ENCODE results near the gene KRTAP4-4.
"Not testable (repeated sequence)": the region's sequence is repeated elsewhere in the genome, so short reads cannot be mapped to it uniquely, and the experiment has no call there.

Gene KRTAP4-4

DNA sequence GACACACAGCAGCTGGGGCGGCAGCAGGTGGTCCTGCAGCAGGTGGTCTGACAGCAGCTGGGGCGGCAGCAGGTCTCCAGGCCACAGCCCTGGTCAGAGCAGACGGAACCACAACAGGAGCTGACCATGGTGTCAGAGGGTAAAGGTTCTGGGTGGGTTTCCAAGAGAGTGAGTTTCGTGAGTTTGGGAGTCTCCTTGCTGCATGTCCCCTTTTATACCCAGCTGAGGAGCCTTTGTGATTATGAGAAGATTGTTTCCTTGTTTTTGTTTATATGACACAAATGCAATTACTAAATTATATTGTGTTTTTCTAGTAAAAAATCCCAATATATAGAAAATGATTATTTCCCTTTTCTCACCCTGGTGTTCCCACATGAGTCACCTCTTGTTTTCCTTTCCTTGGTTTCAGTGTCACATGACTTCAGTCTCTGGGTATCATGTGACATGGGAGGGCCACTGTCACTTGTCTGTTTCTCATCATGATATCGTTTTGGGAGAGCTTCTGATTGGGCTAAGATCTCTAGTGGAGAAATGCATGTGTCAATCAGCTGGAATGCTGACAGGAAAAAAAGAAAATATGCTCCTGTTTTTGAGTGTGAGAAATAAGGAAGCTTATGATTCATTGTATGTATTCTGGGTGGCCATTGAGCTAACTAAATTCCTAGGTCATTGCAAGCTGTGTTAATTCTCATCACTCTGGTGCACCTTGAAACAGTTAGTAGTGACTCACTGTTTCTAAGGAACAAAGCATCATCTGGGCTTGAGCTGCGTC, 20.0 kb downstream of the KRTAP4-4 start, which contains the start of gene KRTAP4-6:
Gene KRTAP4-6 (minus strand): TSS at position 185 of the 772 bp plus-strand sequence. CDS start 57 bp downstream, at position 128.
- TF ChIP-seq, protein P1, sequence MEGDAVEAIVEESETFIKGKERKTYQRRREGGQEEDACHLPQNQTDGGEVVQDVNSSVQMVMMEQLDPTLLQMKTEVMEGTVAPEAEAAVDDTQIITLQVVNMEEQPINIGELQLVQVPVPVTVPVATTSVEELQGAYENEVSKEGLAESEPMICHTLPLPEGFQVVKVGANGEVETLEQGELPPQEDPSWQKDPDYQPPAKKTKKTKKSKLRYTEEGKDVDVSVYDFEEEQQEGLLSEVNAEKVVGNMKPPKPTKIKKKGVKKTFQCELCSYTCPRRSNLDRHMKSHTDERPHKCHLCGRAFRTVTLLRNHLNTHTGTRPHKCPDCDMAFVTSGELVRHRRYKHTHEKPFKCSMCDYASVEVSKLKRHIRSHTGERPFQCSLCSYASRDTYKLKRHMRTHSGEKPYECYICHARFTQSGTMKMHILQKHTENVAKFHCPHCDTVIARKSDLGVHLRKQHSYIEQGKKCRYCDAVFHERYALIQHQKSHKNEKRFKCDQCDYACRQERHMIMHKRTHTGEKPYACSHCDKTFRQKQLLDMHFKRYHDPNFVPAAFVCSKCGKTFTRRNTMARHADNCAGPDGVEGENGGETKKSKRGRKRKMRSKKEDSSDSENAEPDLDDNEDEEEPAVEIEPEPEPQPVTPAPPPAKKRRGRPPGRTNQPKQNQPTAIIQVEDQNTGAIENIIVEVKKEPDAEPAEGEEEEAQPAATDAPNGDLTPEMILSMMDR (IDR thresholded peaks at IDR 0.05; ENCODE audit: low read depth, low read length, missing control alignments) = no peak
- H3K4me3 ChIP-seq (ENCODE audit: low read depth, low read length) = no peak within 1 kb of the TSS
- in situ Hi-C loops (cut with HindIII; ENCODE audit: low sequenced_read_pairs) = no loop called here
- DNase-seq (ENCODE audit: low read depth) = no peak

DNA sequence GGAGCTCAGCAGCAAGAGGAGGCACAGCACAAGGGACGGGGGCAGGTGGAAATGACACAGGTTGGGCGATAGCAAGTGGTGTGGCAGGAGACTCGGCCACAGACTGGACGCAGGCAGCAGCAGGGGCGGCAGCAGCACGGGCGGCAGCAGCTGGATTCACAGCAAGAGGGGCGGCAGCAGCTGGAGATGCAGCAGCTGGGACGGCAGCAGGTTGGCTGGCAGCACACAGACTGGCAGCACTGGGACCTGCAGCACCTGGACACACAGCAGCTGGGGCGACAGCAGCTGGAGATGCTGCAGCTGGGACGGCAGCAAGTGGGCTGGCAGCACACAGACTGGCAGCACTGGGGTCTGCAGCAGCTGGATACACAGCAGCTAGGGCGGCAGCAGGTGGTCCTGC, 20.7 kb downstream of the KRTAP4-4 start:
- DNase-seq (ENCODE audit: low read depth); H3K4me3 ChIP-seq (ENCODE audit: low read depth, low read length); in situ Hi-C loops (cut with HindIII; ENCODE audit: low sequenced_read_pairs): not testable (repeated sequence)

DNA sequence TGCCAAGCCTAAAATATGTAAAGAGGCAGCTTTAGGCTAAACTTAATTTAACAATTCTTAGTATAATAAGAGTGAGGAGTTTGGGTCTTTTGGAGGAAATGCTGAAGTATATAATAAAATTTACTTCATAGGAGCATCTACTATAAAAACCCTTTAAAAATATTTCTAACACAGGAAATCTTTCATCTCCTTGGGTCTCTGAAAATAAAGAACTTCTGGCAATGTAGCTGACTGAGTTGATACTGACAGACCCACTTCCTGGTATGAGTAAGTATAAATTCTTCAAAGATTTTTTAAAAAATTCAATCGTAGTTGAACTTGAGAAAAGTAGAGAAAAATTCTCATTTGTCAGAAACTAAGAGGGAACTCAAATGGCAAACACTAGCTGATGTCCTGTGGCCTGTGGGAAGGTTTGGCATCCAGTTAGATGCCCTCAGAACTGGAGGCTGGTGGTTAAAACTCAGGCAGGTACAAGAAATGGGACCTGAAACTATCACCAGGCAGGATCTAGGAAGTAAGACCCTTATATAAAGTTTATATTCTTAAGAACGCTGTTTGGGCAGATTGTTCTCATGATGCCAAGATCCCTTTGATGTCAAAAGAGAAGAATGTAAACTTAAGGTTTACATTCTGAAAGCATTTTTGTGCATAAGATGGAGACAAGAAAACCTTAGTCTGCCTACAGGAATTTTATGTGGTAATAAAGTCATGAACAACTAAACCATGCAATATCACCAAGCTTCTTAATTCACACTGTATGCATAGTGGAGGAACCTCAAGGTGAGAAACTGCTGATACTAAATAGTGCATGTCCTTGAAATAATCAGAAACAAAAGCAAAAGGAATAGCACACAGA, 26.4 kb downstream of the KRTAP4-4 start:
- in situ Hi-C loops (cut with HindIII; ENCODE audit: low sequenced_read_pairs) = no loop called here
- no peak overlapping the region for H3K4me3 ChIP-seq (ENCODE audit: low read depth, low read length)
- no peak for DNase-seq (ENCODE audit: low read depth)
- TF ChIP-seq, protein P1 (IDR thresholded peaks at IDR 0.05; ENCODE audit: low read depth, low read length, missing control alignments) = no peak

DNA sequence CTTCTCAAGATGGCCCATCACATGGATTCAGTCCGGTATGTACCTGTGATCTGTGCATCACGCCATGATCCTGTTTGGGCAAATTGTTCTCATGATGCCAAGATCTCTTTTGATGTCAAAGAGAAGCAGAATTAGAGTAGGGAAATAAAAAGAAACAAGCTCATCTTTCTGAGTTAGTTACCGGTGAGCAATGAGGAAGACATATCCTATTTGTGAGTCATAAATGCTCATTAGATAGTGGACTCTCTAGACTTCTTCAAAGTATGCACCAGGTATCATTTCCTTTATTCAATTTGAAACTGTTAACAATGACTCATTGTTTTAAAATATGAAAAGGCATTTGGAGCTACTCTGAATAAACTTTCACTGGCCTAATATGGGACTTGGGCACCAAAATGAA, 28.6 kb downstream of the KRTAP4-4 start:
- TF ChIP-seq, protein P1 (IDR thresholded peaks at IDR 0.05; ENCODE audit: low read depth, low read length, missing control alignments) = no peak
- H3K4me3 ChIP-seq (ENCODE audit: low read depth, low read length) = no peak overlapping the region
- in situ Hi-C loops (cut with HindIII; ENCODE audit: low sequenced_read_pairs) = no loop called here
- no peak for DNase-seq (ENCODE audit: low read depth)

DNA sequence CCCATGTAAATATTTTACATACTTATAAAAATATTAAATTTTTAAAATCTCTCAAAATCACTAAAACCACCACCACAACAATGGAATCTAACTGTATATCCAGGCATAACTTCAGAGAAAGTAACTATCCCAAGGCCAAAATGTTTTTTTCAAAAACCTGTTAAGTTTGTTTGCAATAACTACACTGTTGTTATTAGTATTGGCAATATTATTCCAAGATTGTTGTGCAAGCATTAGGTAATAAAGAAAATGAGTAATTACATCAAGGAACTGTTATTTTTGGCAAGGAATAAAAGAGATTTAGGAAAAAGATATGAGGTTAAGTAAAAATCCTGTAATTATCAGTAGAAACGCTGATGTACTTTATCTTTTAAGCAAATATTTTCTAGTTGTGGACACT, 33.2 kb downstream of the KRTAP4-4 start:
- TF ChIP-seq, protein P1 (IDR thresholded peaks at IDR 0.05; ENCODE audit: low read depth, low read length, missing control alignments) = no peak

DNA sequence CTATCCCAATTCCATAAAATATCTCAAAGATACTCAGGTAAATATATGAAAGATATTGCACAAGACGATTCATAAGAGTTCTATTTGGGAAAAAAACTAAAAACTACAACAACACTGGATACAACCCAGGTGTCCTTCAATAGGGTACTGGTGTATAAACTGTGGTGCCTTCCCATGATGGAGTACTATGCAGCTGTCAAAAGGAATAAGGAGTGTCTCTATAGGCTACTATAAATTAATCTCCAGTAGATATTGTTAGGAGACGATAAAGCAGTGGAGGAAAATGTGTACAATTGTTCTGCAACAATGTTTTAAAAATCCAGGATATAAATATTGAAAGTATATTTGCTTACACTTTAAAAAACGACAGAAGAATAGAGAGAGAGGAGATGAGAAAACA, 34.1 kb downstream of the KRTAP4-4 start:
- TF ChIP-seq, protein P1 (IDR thresholded peaks at IDR 0.05; ENCODE audit: low read depth, low read length, missing control alignments) = no peak
- DNase-seq (ENCODE audit: low read depth) = no peak
- H3K4me3 ChIP-seq (ENCODE audit: low read depth, low read length) = no peak overlapping the region
- in situ Hi-C loops (cut with HindIII; ENCODE audit: low sequenced_read_pairs) = no loop called here

More for the DNA sequence above, 33.2 kb downstream of the KRTAP4-4 start:
- in situ Hi-C loops (cut with HindIII; ENCODE audit: low sequenced_read_pairs) = no loop called here
- no peak for DNase-seq (ENCODE audit: low read depth)
- H3K4me3 ChIP-seq (ENCODE audit: low read depth, low read length) = no peak overlapping the region

DNA sequence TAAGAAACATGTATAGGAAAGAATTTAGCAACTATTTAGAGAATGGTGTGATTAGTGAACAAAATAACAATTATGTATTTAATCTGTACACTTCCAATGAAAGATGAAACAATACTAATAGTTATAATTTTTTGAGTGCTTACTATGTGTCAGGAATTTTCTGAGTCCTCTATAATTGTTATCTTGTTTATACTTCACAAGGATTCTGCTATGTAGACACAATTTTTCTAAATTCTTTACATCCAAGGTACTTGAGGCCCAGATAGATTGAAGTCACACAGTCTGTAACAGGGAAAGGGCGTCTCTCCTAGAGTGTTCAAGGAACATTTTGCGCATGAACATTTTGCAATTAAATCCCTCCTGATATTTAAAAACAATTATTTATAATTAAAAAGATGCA, 35.5 kb downstream of the KRTAP4-4 start:
- no peak overlapping the region for H3K4me3 ChIP-seq (ENCODE audit: low read depth, low read length)
- DNase-seq (ENCODE audit: low read depth) = no peak
- TF ChIP-seq, protein P1 (IDR thresholded peaks at IDR 0.05; ENCODE audit: low read depth, low read length, missing control alignments) = no peak
- in situ Hi-C loops (cut with HindIII; ENCODE audit: low sequenced_read_pairs) = no loop called here

DNA sequence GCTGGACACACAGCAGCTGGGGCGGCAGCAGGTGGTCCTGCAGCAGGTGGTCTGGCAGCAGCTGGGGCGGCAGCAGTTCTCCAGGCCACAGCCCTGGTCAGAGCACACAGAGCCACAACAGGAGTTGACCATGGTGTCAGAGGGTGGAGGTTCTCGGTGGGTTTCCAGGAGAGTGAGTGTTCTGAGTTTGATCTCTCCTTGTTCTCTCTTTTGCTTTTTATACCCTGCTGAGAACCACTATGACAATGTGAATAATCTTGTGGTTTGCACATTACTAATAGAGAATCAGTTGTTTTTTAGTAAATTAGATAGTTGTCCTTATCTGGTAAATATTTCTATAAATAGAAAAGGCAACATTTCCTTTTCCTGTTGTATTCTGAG, 36.6 kb downstream of the KRTAP4-4 start, which contains the start of gene KRTAP4-12:
Gene KRTAP4-12 (minus strand): TSS at position 192 of the 381 bp plus-strand sequence. CDS start 60 bp downstream, at position 132.
- in situ Hi-C loops (cut with HindIII; ENCODE audit: low sequenced_read_pairs); DNase-seq (ENCODE audit: low read depth); H3K4me3 ChIP-seq (ENCODE audit: low read depth, low read length): not testable (repeated sequence)

DNA sequence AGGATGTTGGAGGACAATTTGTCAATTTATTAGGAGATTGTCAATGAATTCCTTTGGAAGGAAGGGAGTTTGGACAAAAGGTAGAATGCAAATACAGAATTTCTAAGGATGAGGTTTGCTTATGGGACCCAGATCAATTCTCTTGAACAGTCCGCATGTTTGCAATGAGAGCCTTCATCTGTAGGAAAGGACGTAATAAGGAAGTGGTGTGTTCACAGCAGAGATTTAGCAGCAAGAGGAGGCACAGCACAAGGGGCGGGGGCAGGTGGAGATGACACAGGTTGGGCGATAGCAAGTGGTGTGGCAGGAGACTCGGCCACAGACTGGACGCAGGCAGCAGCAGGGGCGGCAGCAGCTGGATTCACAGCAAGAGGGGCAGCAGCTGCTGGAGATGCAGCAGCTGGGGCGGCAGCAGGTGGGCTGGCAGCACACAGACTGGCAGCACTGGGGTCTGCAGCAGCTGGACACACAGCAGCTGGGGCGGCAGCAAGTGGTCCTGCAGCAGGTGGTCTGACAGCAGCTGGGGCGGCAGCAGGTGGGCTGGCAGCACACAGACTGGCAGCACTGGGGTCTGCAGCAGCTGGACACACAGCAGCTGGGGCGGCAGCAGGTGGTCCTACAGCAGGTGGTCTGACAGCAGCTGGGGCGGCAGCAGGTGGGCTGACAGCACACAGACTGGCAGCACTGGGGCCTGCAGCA, 37.1 kb downstream of the KRTAP4-4 start:
- in situ Hi-C loops (cut with HindIII; ENCODE audit: low sequenced_read_pairs) = not testable (repeated sequence)

More for the DNA sequence above, 37.1 kb downstream of the KRTAP4-4 start:
- not testable (repeated sequence) for DNase-seq (ENCODE audit: low read depth); H3K4me3 ChIP-seq (ENCODE audit: low read depth, low read length)

Measured in astrocyte of the cerebellum (primary cell).